DOHH2 (cell line): ENCODE results near the gene ATG16L1.

ENCODE experiments used
- H3F3A ChIP-seq: fragments of 200-600 bp; sonication (generic), shearing (Covaris generic); 2 replicates; pipeline ENCODE4 v1.6.0; 2016; ENCODE audit warnings: antibody characterized with exemption, mild to moderate bottlenecking; ENCODE audit not compliant: control insufficient read depth, insufficient read depth
- H3K27ac ChIP-seq: fragments of 200-600 bp; sonication (generic); 2 replicates; pipeline ENCODE4 v1.5.1; 2014; ENCODE audit warnings: low read depth, mild to moderate bottlenecking, low read length, moderate library complexity
- H3K27me3 ChIP-seq: fragments of 200-600 bp; sonication (generic); 2 replicates; pipeline ENCODE4 v1.6.1; 2014; ENCODE audit warnings: mild to moderate bottlenecking, low read length, mixed read lengths; ENCODE audit not compliant: control insufficient read depth
- H3K36me3 ChIP-seq: fragments of 200-600 bp; sonication (generic); 2 replicates; pipeline ENCODE4 v1.6.1; 2014; ENCODE audit warnings: mild to moderate bottlenecking, low read length, moderate library complexity, mixed read lengths; ENCODE audit not compliant: control insufficient read depth
- H3K4me1 ChIP-seq: fragments of 200-600 bp; sonication (generic); 2 replicates; pipeline ENCODE4 v1.6.1; 2014; ENCODE audit warnings: mild to moderate bottlenecking, low read length, mixed read lengths; ENCODE audit not compliant: control insufficient read depth
- H3K4me2 ChIP-seq: fragments of 200-600 bp; sonication (generic); 2 replicates; pipeline ENCODE4 v1.6.0; 2014; ENCODE audit warnings: mild to moderate bottlenecking, low read length, moderate library complexity
- H3K4me3 ChIP-seq: fragments of 200-600 bp; sonication (generic); 2 replicates; pipeline ENCODE4 v1.5.1; 2014; ENCODE audit warnings: mild to moderate bottlenecking, low read length, mixed read lengths
- H3K79me2 ChIP-seq: fragments of 200-600 bp; sonication (generic); 2 replicates; pipeline ENCODE4 v1.6.1; 2014; ENCODE audit warnings: mild to moderate bottlenecking, low read length, mixed read lengths; ENCODE audit not compliant: control insufficient read depth
- H3K9me2 ChIP-seq: fragments of 200-600 bp; sonication (generic); replicated peaks from 2 replicates; pipeline ENCODE4 v1.6.1; 2014; ENCODE audit warnings: mild to moderate bottlenecking, low read length, mixed read lengths; ENCODE audit not compliant: control insufficient read depth
- H3K9me3 ChIP-seq: fragments of 200-600 bp; sonication (generic); 2 replicates; pipeline ENCODE4 v1.6.1; 2014; ENCODE audit warnings: antibody characterized with exemption, low read length, mixed read lengths; ENCODE audit not compliant: control insufficient read depth, insufficient read depth
- H4K20me1 ChIP-seq: fragments of 200-600 bp; sonication (generic); 2 replicates; pipeline ENCODE4 v1.6.0; 2014; ENCODE audit warnings: low read depth, mild to moderate bottlenecking, antibody characterized with exemption, low read length, moderate library complexity; ENCODE audit not compliant: control insufficient read depth, insufficient read depth
- EZH2phosphoT487 ChIP-seq: fragments of 200-600 bp; sonication (generic); IDR thresholded peaks from 2 replicates; pipeline ENCODE4 v1.6.1; 2017; ENCODE audit warnings: borderline replicate concordance, mild to moderate bottlenecking, antibody characterized with exemption, low read length, moderate library complexity, mixed read lengths
- TF ChIP-seq, protein P1 (sequence below): fragments of 200-600 bp; sonication (generic); IDR thresholded peaks from one replicate; pipeline ENCODE4 v1.5.1; 2014; ENCODE audit warnings: antibody characterized with exemption, mild to moderate bottlenecking, low read depth, low read length; ENCODE audit not compliant: poor library complexity, severe bottlenecking

Gene ATG16L1

DNA sequence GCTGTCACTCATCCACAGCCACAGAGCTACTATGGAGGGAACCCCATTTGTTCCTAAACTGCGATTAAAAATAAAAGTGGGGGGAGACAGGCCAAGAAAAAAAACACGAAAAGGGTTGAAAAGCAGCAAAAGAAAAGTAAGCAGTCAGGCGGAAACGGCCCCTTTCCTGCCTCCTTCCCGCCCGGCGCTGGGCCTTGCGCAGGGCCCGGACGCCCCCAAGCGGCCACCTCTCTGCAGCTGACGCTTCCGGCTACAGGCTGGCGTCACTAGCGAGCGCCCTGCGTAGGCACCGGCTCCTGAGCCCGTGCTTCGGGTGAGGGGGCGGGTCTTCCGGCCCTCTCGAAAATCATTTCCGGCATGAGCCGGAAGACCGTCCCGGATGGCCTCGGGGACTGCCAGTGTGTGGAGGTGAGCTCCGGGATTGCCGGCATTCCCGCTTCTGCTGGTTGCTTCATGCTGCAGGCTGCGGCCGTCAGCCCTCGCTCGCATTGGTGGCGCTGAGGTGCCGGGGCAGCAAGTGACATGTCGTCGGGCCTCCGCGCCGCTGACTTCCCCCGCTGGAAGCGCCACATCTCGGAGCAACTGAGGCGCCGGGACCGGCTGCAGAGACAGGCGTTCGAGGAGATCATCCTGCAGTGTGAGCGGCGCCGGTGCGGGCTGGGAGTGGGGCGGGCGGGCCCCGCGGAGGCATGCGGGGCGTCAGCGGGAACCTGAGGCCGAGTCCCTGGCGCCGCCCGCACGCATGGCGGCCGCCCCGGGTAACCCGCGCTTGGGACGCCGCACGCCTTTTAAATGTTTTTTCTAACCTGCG lies at the start of gene ATG16L1:
ATG16L1 (plus strand) TSS at position 368 of the 811 bp plus-strand sequence; CDS start at position 523, 155 bp downstream.
- peaks cover 8% of the 10 kb centered on the region for H3F3A ChIP-seq

DNA sequence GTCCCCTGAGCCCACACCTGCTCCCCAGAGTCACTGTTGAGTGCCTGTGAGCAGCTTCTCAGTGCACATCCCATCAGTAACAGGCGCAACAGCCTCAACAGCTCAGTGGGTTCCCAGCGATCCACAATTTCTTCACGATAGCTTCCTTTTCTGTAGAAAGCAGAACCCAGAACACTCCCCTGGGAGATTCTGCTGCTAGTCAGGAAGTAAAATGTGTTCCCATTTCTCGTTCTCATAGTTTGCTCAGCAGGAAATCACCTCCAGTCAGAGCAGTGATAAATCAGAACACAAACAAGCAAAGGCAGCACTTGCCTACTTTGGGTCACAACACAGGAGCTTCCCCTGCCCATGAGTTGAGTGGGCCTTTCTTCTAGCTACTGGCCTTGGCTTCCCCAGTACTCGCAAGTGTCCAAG lies 48.9 kb upstream of the ATG16L1 start:
- peak overlapping the region; percentile 30 for H3K4me3 ChIP-seq
- TF ChIP-seq EZH2phosphoT487 = no peak
- TF ChIP-seq, protein P1, sequence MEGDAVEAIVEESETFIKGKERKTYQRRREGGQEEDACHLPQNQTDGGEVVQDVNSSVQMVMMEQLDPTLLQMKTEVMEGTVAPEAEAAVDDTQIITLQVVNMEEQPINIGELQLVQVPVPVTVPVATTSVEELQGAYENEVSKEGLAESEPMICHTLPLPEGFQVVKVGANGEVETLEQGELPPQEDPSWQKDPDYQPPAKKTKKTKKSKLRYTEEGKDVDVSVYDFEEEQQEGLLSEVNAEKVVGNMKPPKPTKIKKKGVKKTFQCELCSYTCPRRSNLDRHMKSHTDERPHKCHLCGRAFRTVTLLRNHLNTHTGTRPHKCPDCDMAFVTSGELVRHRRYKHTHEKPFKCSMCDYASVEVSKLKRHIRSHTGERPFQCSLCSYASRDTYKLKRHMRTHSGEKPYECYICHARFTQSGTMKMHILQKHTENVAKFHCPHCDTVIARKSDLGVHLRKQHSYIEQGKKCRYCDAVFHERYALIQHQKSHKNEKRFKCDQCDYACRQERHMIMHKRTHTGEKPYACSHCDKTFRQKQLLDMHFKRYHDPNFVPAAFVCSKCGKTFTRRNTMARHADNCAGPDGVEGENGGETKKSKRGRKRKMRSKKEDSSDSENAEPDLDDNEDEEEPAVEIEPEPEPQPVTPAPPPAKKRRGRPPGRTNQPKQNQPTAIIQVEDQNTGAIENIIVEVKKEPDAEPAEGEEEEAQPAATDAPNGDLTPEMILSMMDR = no peak
- H3K27me3 ChIP-seq = no peaks in the 10 kb centered on the region
- peaks cover 28% of the 10 kb centered on the region for H3K36me3 ChIP-seq
- H3K79me2 ChIP-seq = no peaks in the 10 kb centered on the region
- H3K9me2 ChIP-seq = no peaks in the 10 kb centered on the region
- H3K9me3 ChIP-seq = no peaks in the 10 kb centered on the region
- peak overlapping the region; percentile 14 for H3K27ac ChIP-seq
- 0 out of 2 replicates have a peak, but pooled peaks cover 2% of the 10 kb centered on the region for H3F3A ChIP-seq
- peak overlapping the region; percentile 62 for H3K4me2 ChIP-seq
- H3K4me1 ChIP-seq = peaks cover 26% of the 10 kb centered on the region
- H4K20me1 ChIP-seq = no peaks in the 10 kb centered on the region

More for the DNA sequence above, at the start of gene ATG16L1:
- Histone ChIP-seq H3K4me2 (peak within 1 kb of the TSS; percentile 86), H3K9me2 (no peaks in the 10 kb centered on the region), H3K4me1 (peaks cover 54% of the 10 kb centered on the region), H3K36me3 (peaks cover 33% of the 10 kb centered on the region), H3K79me2 (peaks cover 50% of the 10 kb centered on the region), H4K20me1 (peaks cover 18% of the 10 kb centered on the region), H3K27ac (peak within 1 kb of the TSS; percentile 49), H3K9me3 (no peaks in the 10 kb centered on the region), H3K27me3 (no peaks in the 10 kb centered on the region), H3K4me3 (peak within 1 kb of the TSS; percentile 81)
- no peak for TF ChIP-seq EZH2phosphoT487
- TF ChIP-seq, protein P1 = peak; percentile 83

DNA sequence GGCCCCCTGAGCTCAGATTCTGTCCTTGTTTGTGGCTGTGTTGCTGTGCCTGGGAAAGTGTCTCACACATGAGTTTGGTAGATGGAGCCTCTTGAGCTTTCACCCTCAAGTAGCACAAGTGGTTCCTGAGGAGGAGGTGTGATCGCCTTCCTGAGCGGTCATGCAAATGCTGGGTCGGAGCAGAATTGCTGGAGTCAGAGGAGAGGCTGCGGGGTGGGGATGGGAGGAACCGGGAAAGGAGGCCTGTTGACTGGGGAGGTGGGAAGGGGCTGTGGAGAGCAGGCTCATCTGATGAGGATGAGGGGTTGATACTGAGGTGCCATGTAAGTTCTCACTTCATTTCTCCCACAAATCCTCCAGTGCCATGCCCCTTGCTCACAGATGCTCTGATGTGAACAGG lies 48.4 kb upstream of the ATG16L1 start:
- TF ChIP-seq, protein P1 = no peak
- TF ChIP-seq EZH2phosphoT487 = no peak
- Histone ChIP-seq H3K79me2 (no peaks in the 10 kb centered on the region), H3K9me3 (no peaks in the 10 kb centered on the region), H4K20me1 (no peaks in the 10 kb centered on the region), H3K27ac (peak overlapping the region; percentile 14), H3K36me3 (peaks cover 28% of the 10 kb centered on the region), H3F3A (0 out of 2 replicates have a peak, but pooled peaks cover 2% of the 10 kb centered on the region), H3K4me3 (peak overlapping the region; percentile 30), H3K9me2 (no peaks in the 10 kb centered on the region), H3K4me1 (peaks cover 26% of the 10 kb centered on the region), H3K27me3 (no peaks in the 10 kb centered on the region), H3K4me2 (peak overlapping the region; percentile 62)
